GM21526 (cell line): Measurements from ENCODE around the gene CCBE1.
"Not testable (repeated sequence)": the region's sequence is repeated elsewhere in the genome, so short reads cannot be mapped to it uniquely, and the experiment has no call there.

Experiments
- ATAC-seq: cut with Tn5 transposase; IDR thresholded peaks from one replicate; pipeline ENCODE4 v1.9.1; 2021; ENCODE audit warnings: moderate library complexity; ENCODE audit not compliant: unreplicated experiment, low FRiP score

The CCBE1 gene

GRCh38 chr18:59551902-59552635 lies 145.2 kb downstream of the CCBE1 start:
- ATAC-seq: no peak

GRCh38 chr18:59550174-59550516 lies 147.1 kb downstream of the CCBE1 start:
- ATAC-seq: no peak

DNA sequence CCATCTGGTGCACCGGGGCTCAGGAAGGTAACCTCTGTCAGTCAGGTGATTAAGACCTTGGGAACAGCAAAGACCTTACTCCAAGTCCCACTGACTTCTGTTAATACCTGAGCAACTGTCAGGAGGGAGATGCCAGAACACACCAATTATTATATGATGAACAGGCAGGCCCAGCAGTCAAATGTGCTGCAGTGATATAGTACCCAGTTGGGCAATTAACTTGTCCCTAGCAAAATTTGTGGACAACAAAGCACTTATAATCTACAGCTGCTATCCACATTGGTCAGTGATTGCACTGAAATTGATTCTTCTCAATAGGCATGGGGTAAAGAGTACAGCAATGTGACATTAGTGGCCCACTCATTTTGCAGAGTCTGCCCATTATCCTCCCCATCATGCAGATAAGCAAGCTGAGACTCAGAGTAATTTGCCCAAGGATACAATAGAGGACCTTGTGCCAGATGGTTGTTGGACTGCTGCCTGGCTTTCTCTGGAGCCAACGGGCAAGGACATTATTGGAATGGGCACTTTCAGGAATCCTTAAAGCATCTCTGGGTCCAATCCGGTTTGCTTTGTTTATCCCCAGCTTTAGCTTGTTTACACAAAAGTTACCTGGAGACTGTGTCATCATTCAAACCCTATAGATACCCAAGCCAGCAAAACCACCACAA lies 147.6 kb downstream of the CCBE1 start:
- ATAC-seq: no peak

GRCh38 chr18:59547581-59548182 lies 149.5 kb downstream of the CCBE1 start:
- no peak for ATAC-seq

DNA sequence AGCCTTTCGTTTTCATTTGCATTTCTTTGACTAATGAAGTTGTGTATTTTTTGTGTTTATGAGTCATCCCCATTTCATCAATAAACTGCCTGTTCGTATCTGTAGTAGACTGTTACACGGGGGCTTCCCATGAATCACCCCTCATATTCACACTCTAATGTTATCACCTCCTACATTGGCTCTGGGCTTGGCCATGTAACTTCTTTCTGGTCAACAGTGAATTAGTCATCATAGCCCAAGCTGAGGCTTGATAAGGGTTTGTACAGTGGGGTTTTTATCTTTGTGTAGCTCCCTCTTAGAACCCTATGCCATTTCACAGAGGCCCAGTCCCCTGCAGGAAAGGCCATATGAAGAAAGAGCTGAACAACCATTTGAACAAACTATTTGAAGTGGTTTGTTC lies 151.0 kb downstream of the CCBE1 start:
- ATAC-seq: no peak

- ATAC-seq: no peak
Measured at GRCh38 chr18:59540780-59541179, 156.4 kb downstream of the CCBE1 start.

- no peak for ATAC-seq
Measured at GRCh38 chr18:59540346-59540745, 156.9 kb downstream of the CCBE1 start.

GRCh38 chr18:59539108-59539507 lies 158.1 kb downstream of the CCBE1 start:
- ATAC-seq: no peak

GRCh38 chr18:59537579-59537978 lies 159.6 kb downstream of the CCBE1 start:
- ATAC-seq: no peak

DNA sequence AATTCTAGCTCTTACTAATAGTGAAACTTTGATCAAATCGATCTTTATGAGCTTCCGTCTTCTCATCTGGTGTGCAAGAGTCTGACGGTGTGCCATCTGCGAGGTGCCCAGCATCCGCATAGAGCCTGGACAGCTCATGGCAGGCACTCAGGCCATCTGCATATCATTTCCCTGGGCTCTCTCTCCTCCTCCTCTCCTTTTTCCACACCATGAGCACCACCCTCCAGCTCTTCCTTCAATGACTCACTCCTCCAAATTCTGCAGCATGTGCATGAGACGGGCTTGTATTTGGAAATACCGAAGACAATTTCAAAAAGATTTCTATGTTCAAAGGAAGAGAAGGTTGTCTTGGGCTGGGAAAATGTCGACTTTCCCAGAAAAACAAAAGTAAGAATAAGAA lies 161.1 kb downstream of the CCBE1 start:
- no peak for ATAC-seq

GRCh38 chr18:59535055-59535454 lies 162.2 kb downstream of the CCBE1 start:
- ATAC-seq: no peak

- no peak for ATAC-seq
Measured at GRCh38 chr18:59528866-59529265, 168.4 kb downstream of the CCBE1 start.

DNA sequence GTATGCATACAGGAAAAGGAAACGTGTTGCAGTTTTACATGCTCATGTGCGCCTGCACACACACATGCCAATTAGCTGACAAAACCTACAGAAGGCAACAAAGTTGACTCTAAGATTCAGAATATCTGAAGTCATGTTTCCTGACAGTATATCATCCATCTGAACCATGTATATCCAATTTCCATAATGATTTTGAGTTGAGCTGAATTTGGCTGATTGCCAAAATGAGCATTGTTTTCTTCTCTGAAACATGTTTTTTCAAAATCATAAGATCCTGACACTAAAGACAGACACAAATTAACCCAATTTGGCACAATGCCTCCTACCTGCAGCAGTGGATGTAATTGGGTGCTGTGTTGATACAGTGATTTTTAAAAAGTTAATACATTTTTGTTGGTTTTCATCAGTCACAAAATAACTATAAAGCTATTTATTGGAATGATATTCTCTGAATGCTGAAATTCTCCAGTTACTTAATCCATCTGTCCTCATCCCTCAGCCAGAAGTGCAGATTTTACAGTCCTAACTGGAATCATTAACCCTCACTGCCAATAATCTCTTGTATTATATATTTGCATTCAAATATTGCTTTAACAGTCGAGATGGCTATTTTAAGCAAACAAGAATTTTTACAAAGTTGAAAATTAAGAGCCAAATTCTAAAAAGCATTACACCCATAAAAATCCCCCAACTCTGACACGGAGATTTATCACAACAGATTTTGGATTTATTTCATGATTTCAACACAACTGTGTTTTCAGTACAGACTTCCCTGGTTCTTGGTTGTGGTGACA lies 176.5 kb downstream of the CCBE1 start:
- no peak for ATAC-seq

- ATAC-seq: no peak
Measured at GRCh38 chr18:59518705-59519104, 178.5 kb downstream of the CCBE1 start.

- no peak for ATAC-seq
Measured at GRCh38 chr18:59517446-59518165, 179.6 kb downstream of the CCBE1 start.

- ATAC-seq: no peak
Measured at GRCh38 chr18:59516356-59517155, 180.7 kb downstream of the CCBE1 start.

DNA sequence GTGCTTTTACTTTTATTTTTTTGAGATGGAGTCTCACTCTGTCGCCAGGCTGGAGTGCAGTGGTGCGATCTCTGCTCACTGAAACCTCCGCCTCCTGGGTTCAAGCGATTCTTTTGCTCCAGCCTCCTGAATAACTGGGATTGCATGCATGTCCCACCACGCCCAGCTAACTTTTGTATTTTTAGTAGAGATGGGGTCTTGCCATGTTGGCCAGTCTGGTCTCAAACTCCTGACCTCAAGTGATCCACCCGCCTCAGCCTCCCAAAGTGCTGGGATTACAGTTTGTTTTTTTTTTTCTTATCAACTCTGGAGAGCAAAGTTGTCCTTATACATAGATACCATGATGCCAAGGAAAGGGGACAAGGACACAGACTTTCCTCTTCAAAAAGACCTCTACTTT lies 181.3 kb downstream of the CCBE1 start:
- not testable (repeated sequence) for ATAC-seq

DNA sequence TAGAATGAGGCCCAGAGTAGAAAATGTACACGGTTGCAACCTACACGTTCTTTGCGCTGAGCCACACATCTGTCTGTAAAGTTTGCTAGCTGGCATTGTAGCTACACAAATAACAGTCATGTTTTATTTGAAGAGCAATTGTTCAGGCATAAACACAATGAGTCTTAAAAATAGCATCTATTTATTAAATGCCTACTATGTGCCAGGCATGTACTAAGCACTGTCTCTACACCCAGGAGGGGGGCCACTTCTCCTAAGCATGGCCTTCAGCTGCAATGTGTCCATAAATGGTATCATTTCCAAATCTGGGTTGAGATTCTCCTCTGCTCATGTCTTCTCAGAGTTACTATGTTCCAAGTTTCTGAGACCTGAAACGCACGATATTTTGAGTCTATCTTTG lies 182.1 kb downstream of the CCBE1 start:
- ATAC-seq: no peak

- ATAC-seq: no peak
Measured at GRCh38 chr18:59514203-59514602, 183.0 kb downstream of the CCBE1 start.
